Stimulated activated CD8-positive, alpha-beta memory T cell treated with anti-CD3 and anti-CD28 coated beads, Interleukin-2, amount 100 ng/mL, for 1 hour (primary cell): ENCODE results near the gene ANKRD12.
"Not testable (repeated sequence)": the region's sequence is repeated elsewhere in the genome, so short reads cannot be mapped to it uniquely, and the experiment has no call there.

Experiments
- DNase-seq, 2 donors: peaks; one replicate each; pipeline ENCODE4 v3.0.0-alpha.2; 2020; ENCODE audit warnings: low read depth in 2 of 2

ANKRD12 gene

DNA sequence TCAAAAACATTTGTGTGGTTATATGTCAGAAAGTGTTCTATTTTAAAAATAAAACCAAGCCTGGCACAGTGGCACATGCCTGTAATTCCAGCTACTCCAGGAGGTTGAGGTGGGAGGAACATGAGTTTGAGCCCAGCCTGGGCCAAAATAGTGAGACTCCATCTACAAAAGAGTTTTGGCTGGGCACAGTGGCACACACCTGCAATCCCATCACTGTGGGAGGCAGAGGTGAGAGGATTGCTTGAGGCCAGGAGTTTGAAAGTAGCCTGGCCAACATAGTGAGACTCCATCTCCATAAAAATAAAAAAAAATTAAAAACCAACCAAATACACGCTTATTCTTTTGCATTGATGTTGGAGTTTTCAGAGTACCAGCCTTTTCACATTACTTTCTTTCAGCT, 9.6 kb downstream of the ANKRD12 start:
- no peak for DNase-seq

DNA sequence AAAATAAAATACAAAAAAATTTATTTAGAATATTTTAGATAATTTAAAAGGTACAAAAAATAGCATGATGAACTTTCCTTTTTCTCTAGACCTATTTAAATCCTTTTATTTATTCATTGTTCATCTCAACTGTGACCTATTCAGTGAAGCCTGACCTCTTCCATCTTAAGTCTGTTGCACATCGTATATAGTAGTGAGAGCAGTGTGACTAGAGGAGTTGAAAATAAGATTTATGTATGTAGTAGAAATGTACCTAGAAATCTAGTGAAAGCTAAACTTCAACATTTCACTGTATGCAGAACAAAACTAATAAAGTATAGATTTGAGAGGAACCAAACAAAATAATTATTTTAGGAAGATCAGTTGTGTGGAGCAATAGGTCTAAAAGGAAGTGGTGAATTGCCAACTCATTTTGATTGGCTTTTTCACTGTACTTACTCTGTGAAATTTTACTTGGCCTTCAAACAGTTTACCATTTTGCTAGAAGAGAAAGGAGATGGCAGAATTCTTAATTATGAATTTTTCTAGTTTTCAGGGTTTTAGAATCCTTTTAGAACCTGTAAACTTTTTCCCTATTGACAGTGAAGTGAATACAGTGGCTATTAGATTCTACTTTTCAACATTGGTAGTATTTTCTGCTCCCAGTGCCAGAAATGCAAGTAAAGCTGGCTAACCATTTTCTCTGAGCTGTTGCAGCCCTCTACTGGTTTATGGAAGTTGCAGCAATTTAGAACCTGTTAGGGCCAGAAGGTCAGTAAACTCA, 11.0 kb downstream of the ANKRD12 start:
- no peak for DNase-seq

DNA sequence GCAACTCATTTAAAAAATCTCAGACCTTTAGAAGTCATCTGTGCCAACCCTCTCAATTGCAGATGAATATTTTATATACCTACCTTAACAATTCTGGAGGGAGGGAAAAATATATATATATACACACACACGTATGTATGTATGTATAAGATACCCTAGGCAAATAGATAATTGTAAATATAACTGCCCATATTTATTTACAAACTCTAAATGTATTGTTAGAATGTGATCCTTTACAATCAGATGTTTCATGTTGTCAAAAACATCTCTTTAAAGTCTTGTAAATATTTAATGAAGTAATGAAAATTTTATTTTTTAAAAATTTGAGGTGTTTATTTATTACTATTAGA, 11.6 kb downstream of the ANKRD12 start:
- DNase-seq = no peak

DNA sequence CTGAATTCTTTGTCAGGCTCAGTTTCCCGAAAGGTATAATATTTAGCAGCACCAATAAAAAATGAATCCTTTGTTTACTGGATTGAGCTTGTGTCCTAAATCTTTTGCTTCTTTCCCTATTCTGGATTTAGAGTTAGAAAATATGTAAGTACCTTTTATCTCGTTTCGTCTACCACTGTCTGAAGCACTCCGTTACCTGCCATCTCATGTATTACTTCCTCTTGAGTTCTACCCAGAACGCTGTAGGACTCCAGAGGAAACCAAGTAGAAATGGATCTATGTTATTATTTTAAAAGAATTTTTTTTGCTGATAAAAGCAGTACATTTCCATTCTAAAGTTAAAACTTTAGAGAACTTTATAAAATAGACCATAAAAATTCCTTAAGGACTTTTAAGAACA, 13.5 kb downstream of the ANKRD12 start:
- no peak for DNase-seq

DNA sequence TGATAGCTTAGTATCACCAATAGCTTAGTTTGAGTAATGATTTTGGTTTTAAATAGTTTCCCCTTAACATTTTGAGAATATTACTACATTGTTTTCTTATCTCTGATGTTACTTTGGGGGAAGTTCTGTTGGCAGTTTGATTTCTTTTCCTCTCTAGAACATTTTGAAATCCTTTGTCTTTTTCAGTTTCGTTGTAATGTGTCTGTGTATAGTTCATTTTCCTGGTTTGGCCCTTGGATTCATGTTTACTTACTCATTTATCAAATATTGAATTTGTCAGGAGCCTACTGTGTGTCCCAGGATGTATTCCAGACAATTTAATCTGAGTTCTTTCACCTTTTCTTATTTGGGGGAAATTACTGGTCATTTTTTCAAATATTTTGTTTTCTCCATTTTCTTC, 16.7 kb downstream of the ANKRD12 start:
- DNase-seq = no peak

DNA sequence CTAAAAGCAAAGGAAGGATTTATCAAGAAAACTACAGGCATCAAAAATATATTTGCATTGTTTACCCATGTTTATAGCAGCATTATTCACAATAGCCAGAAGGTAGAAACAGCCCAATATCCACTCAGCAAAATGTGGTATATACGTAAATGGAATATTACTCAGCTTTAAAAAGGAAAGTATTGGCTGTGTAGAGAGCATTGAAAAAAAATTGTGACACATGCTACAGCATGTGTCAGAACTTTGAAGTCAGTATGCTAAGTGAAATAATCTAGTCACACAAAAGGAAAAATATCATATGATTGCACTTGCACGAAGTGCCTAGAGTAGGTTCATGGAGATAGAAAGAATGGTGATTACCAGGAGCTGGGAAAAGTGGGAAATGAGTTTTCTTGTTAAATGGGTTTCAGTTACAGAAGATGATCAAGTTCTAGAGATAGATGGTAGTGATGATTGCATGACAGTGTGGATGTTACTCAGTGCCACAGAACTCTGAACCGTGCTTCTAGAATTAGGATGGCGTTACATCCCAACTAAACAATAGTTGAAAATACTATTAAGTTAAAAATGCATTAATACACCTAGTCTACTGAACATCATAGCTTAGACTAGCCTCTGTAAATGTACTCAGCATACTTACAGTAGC, 20.1 kb downstream of the ANKRD12 start:
- no peak for DNase-seq

DNA sequence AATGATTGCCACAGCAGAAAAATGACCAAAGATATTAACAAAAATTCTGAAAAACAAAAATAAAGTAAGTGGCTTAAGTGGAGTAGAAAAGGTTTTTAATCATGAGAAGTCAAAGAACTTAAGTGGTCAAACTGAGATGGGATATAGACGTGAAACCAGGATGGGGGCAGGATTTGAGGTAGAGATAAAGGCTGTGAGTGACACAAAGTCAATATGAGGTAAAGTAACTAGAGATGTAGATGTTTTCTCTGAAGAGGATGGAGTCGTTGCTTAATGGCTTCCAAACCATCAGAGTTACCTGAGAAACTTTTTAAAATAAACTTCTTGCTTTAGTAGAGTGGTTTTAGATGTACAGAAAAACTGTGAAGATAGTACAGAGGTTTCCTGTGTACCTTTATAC, 21.2 kb downstream of the ANKRD12 start:
- DNase-seq = no peak

DNA sequence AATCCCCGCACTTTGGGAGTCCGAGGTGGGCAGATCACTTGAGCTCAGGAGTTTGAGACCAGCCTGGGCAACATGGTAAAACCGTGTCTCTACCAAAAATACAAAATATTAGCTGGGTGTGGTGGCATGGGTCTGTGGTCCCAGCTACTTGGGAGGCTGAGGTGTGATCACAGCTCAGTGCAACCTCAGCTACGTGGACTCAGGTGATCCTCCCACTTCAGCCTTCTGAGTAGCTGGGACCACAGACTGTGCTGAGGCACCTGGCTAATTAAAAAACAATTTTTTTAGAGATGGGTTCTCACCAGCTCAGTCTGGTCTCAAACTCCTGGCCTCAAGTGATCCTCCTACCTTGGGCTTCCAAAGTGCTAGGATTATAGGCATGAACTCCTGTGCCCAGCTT, 23.4 kb downstream of the ANKRD12 start:
- no peak for DNase-seq

DNA sequence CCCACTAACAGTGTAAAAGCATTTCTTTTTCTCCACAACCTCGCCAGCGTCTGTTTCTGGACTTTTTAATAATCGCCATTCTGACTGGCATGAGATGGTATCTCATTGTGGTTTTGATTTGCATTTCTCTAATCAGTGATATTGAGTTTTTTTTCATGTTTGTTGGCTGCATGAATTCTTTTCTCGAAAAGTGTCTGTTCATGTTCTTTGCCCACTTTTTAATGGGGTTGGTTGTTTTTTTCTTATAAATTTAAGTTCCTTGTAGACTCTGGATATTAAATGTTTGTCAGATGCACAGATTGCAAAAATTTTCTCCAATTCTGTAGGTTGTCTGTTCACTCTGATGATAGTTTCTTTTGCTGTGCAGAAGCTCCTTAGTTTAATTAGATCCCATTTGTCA, 26.1 kb downstream of the ANKRD12 start:
- DNase-seq = not testable (repeated sequence)

DNA sequence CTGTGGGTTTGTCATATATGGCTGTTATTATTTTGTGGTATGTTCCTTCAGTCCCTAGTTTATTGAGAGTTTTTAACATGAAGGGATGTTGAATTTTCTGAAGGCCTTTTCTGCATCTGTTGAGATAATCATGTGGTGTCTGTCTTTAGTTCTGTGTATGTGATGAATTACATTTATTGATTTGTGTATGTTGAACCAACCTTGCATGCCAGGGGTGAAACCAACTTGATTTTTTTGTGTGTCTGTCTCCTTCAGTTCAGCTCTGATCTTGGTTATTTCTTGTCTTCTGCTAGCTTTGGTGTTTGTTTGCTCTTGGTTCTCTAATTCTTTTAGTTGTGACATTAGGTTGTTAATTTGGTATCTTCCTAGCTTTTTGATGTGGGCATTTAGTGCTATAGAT, 27.6 kb downstream of the ANKRD12 start:
- not testable (repeated sequence) for DNase-seq

DNA sequence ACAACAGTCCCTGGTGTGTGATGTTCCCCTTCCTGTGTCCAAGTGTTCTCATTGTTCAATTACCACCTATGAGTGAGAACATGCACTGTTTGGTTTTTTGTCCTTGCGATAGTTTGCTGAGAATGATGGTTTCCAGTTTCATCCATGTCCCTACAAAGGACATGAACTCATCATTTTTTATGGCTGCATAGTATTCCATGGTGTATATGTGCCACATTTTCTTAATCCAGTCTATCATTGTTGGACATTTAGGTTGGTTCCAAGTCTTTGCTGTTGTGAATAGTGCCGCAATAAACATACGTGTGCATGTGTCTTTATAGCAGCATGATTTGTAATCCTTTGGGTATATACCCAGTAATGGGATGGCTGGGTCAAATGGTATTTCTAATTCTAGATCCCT, 29.3 kb downstream of the ANKRD12 start:
- DNase-seq = not testable (repeated sequence)

DNA sequence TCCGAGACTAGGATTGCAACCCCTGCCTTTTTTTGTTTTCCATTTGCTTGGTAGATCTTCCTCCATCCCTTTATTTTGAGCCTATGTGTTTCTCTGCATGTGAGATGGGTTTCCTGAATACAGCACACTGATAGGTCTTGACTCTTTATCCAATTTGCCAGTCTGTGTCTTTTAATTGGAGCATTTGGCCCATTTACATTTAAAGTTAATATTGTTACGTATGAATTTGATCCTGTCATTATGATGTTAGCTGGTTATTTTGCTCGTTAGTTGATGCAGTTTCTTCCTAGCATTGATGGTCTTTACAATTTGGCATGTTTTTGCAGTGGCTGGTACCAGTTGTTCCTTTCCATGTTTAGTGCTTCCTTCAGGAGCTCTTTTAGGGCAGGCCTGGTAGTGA, 32.9 kb downstream of the ANKRD12 start:
- not testable (repeated sequence) for DNase-seq

DNA sequence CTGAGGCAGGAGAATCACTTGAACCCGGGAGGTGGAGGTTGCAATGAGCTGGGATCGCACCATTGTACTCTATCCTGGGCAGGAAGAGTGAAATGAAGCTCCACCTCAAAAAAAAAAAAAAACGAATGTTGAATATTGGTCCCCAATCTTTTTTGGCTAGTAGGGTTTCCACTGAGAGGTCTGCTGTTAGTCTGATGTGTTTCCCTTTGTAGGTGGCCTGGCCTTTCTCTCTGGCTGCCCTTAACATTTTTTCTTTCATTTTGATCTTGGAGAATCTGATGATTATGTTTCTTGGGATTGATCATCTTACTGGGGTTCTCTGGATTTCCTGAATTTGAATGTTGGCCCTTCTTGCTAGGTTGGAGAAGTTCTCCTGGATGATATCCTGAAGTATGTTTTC, 35.3 kb downstream of the ANKRD12 start:
- not testable (repeated sequence) for DNase-seq

DNA sequence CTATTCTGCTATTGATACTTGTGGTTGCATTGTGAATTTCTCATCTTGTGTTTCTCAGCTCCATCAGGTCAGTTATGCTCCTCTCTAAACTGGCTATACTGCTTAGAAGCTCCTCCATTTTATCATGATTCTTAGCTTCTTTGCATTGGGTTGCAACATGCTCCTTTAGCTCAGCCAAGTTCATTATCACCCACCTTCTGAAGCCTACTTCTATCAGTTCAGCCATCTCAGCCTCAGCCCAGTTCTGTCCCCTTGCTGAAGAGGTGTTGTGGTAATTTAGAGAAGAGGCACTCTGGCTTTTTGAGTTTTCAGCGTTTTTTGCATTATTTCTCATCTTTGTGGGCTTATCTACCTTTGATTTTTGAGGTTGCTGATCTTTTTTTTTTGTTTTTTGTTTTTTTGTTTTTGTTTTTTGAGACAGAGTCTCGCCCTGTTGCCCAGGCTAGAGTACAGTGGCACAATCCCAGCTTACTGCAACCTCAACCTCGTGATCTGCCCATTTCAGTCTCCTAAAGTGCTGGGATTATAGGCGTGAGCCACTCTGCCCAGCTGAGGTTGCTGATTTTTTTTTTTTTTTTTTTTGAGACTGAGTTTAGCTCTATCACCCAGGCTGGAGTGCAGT, 36.0 kb downstream of the ANKRD12 start:
- no peak for DNase-seq

DNA sequence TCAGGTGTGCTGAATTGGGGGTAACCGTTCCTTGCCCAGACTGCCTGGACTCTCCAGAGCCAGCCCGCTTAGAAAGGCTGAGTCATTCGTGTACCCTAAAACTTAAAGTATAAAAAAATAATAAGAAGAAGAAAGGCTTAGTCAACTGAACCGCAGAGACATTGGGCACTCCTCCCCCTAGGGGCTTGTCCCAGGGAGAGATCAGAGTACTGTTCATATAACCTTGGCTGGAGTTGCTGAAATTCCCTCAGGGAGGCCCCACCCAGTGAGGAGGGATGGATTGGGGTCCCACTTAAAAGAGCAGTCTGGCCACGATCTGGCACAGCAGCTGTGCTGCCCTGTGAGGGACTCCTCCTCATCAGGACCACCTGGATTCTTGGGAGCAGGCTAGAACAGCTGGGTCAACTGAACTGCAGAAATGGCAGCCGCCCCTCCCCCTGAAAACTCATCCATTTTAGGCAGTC, 37.2 kb downstream of the ANKRD12 start:
- no peak for DNase-seq

DNA sequence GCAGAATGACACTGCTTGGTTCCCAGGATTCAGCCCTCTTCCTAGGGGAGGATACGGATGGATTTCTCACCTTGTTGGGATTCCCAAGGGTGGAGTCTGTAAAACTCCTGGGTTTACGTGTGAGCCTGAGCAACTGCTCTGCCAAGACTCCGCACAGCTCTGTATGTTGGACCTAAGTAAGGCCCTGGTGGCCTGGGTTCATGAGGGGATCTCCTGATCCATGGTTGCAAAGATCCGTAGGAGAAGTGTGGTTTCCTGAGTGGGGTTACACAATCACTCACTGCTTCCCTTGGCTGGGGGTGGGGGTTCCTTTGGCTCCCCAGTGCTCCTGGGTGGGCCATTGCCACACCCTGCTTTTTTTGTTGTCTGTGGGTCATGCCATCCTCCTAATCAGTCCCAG, 37.7 kb downstream of the ANKRD12 start:
- no peak for DNase-seq

DNA sequence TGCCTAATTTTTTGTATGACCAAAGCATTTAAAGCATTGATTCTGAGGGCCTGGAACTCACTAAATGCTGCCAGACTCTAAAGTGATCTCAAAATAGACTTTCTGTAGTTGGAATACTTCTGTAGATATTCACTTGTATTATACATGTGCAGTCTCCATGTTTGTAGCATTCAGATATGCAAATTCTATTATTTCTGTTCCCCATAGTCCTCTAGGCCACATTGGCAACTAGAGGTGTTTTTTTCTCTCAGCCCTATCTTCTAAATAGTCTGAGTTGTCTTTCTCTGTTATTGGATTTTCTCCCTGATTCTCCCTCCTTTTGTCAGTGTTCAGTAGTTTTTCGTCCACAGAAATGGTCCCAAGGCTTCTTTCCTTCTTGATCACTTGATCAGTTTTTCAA, 38.5 kb downstream of the ANKRD12 start:
- DNase-seq = no peak

DNA sequence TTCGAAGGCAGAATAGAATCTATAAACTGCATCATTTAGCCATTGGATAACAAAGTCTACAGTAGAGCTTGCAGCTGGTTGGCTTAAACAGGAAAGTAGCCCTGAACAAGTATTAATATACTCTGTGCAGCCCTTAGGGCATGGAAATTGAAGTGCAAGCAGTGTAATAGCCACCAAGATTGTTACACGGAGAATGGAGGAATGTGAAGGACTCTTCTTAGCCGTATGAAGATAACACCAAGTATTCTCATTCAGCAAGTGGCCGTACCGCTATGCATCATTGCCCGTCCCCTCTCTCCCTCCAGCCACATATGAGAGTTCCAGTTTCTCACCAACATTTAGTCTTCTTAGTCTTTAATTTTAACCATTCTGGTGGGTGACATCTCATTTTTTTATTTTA, 40.5 kb downstream of the ANKRD12 start:
- DNase-seq = no peak

DNA sequence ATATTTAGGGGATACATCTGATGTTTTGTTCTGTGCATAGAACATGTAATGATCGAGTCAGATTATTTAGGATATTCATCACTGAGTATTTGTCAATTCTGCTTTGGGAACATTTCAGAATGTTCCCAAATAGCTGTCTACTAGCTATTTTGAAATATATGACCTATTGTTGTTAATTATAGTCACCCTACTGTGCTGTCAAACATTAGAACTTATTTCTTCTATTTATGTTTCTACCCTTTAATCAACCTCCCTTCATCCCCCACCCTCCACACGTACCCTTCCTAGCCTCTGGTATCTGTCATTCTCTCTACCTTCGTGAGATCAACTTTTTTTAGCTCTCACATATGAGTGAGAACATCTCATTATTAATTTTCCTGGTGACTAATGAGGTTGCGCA, 40.9 kb downstream of the ANKRD12 start:
- DNase-seq = no peak

DNA sequence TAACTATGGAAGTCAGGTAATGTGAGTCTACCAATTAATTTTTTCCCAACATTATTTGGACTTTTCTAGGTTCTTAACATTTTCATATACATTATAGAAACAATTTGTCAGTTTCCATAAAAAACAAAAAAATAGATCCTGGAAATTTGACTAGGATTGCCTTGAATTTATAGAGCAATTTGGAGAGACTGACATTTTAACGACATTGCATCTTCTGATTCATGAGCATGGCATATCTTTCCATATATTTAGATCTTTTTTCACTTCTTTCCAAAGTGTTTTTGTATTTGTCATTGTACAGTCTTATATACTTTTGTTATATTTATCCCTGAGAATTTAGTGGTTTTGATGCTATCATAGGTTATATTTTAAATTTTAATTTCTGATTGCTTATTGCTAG, 42.0 kb downstream of the ANKRD12 start:
- DNase-seq = no peak

DNA sequence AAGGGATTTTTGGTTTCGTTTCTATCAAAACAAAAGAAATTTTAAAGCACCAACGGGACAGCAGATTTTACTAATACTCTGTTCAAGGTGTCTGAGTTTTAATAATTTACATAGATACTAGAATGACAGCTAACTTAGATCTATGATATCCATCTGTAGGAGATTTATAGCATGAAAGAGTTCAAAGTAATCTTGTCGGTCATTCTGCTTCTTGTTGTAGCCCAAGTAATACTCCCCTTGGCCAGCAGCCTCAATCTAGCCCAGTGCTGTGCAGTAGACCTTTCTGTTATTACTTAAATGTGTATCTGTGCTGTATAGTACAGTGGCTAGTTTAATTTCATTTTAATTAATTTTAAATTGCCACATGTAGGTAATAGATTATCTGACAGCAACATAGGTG, 44.7 kb downstream of the ANKRD12 start:
- no peak for DNase-seq

DNA sequence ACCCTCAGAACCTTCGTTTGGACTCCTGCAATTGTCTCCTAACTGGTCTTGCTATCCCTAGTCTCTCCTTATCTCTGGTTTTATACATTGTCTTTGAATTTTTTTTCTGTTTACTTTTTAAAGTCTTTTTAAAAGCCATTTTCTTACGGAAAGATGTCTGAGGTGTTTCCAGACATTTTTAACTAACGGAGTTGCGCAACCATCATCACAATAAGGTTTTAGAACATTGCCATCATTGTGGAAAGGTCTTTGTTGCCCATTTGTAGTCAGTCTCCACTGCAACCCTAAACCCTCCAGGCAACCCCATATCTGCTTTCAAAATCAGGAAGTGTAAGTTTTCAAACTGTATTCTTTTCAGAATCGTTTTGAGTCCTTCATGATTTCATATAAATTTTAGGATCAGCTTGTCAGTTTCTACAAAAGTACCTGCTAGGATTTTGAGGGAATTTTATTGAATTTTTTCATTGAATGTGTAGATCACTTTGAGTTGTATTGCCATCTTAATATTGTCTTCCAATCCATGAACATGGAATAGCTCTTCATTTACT, 46.3 kb downstream of the ANKRD12 start:
- no peak for DNase-seq
